Thoracic aorta (tissue), 2 donors: ENCODE measurements around the gene ALDH3B1. TPM values are rescaled to one million over a fixed set of nuclear protein-coding genes. Genes with fewer than 3 reads are reported as not detected.

Experiments used
- ATAC-seq: fragments of 150-250 bp; one replicate; pipeline ENCODE4 v1.8.0; 2017; ENCODE audit warnings: low read depth; ENCODE audit not compliant: insufficient number of reproducible peaks, low FRiP score
- DNase-seq: peaks from one replicate; pipeline ENCODE4 v3.0.0-alpha.2; 2020; ENCODE audit warnings: low spot score
- H3K27ac ChIP-seq, 2 donors: fragments of 200-600 bp; sonication (generic); 1 replicate in 1 of 2; 2 replicates in 1 of 2; pipeline ENCODE4 v1.5.1; 2016; ENCODE audit warnings: mild to moderate bottlenecking in 2 of 2, moderate library complexity in 2 of 2
- H3K27me3 ChIP-seq: fragments of 200-600 bp; sonication (generic); replicated peaks from 2 replicates; pipeline ENCODE4 v1.6.0; 2016; ENCODE audit warnings: mild to moderate bottlenecking; ENCODE audit not compliant: insufficient read depth
- H3K36me3 ChIP-seq: fragments of 200-600 bp; sonication (generic); one replicate; pipeline ENCODE4 v1.5.1; 2016
- H3K4me1 ChIP-seq, 2 donors: fragments of 200-600 bp; sonication (generic); 1 replicate in 1 of 2; 2 replicates in 1 of 2; pipeline versions ENCODE4 v1.5.1 to v1.6.0; 2016; ENCODE audit warnings: low read depth in 2 of 2, mild to moderate bottlenecking in 1 of 2; ENCODE audit not compliant: control insufficient read depth in 1 of 2
- H3K4me3 ChIP-seq: fragments of 200-600 bp; sonication (generic); 2 replicates; pipeline ENCODE4 v1.5.1; 2016; ENCODE audit warnings: mild to moderate bottlenecking
- H3K9me3 ChIP-seq: fragments of 200-600 bp; sonication (generic); 2 replicates; pipeline ENCODE4 v1.5.1; 2016
- total RNA-seq, 2 donors: library from RNA; depleted of rRNA; stranded (reverse); fragments of >200 nt; gene quantifications; one replicate each; pipeline versions ENCODE4 v1.1.0 to v1.2.3, GENCODE V29; 2016
- TF ChIP-seq, protein P1 (sequence below): fragments of 200-600 bp; sonication (generic); IDR thresholded peaks from one replicate; pipeline ENCODE4 v1.5.1; 2019; ENCODE audit warnings: antibody characterized with exemption

ALDH3B1 gene
- total RNA-seq, 2 donors from 2014 or later: 17.6 to 24.2 TPM

DNA sequence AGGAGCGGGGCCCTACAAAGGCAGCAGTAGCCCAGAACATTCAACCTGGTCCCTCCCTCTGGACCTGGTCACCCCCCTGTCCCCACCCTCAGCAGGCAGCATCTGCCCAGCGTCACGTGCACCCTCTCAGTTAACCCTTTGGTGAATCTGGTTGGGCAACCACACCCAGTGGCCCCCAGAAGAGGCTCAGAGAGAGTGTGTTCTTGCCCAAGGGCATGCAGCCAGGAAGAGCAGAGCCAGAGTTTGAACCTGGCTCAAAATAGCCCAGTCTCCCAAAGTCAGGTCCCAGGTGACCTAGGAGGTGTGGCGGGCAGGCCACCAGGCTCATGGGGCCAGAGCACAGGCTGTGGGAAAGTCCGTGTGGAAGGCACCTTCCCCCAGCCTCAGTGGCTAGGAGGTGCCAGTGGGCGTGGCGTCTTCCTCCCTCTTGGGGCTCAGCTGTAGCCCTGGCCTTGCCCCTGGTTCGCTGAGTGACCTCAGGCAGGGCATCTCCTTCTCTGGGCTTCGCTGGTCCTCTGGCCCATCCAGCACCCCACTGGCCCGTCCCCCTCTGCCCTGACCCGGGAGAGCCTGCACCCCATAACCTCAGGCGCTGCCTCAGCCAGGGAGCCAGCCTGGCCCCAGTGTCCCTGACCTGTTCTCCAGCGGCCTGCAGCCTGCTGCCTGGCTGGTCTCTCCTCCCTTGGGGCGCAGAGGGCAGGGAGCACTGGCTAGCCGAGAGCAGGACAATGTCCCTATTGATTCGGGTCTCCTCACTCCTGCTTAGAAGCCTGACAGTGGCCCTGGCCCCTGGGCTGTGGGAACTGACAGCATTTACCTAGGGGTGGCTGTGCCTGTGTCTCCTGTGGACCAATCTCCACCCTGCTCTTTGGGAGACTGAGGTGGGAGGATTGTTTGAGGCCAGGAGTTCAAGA is 7.0 kb downstream of the ALDH3B1 start:
- Histone ChIP-seq H3K36me3 (no peaks in the 10 kb centered on the region), H3K9me3 (no peaks in the 10 kb centered on the region), H3K4me3 (no peak overlapping the region), H3K27me3 (no peaks in the 10 kb centered on the region), H3K27ac (no peak overlapping the region), H3K4me1 (peaks cover 0 to 3% of the 10 kb centered on the region in 2 donors)
- no peak for ATAC-seq
- no peak for DNase-seq
- TF ChIP-seq, protein P1, sequence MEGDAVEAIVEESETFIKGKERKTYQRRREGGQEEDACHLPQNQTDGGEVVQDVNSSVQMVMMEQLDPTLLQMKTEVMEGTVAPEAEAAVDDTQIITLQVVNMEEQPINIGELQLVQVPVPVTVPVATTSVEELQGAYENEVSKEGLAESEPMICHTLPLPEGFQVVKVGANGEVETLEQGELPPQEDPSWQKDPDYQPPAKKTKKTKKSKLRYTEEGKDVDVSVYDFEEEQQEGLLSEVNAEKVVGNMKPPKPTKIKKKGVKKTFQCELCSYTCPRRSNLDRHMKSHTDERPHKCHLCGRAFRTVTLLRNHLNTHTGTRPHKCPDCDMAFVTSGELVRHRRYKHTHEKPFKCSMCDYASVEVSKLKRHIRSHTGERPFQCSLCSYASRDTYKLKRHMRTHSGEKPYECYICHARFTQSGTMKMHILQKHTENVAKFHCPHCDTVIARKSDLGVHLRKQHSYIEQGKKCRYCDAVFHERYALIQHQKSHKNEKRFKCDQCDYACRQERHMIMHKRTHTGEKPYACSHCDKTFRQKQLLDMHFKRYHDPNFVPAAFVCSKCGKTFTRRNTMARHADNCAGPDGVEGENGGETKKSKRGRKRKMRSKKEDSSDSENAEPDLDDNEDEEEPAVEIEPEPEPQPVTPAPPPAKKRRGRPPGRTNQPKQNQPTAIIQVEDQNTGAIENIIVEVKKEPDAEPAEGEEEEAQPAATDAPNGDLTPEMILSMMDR: no peak

DNA sequence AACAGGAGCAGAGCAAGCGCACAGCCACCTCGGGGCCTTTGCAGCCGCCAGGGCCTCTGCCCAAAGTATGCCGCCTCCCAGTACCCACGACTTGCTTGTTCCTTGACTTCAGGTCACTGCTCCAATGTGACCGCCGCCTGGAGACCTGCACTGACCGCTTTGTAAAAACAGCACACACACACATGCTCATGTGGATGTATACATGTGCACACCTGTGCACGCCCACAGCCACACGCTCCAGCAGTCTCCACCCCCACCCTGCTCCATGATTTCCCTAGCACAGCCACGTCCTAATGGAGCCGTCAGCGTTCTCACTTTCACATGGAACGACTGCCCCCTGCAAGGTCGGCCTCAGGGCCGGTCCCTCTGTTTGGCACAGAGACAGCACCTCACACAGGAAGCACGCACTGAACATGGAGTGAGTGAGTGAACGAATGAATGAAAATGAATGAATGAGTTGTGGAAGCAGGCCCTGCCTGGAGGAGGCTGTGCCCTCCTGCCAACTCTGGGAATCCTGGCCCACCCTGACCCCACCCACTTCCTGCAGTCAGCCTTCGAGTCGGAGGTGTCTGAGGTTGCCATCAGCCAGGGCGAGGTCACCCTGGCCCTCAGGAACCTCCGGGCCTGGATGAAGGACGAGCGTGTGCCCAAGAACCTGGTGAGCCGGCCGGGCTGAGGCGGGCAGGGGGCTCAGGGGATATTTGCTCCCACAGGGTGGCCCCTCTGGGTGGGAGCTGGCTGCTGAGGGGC is 8.0 kb downstream of the ALDH3B1 start:
- TF ChIP-seq, protein P1: no peak
- Histone ChIP-seq H3K36me3 (no peaks in the 10 kb centered on the region), H3K4me3 (no peak overlapping the region), H3K9me3 (no peaks in the 10 kb centered on the region), H3K27ac (no peak overlapping the region), H3K4me1 (no peaks in the 10 kb centered on the region), H3K27me3 (no peaks in the 10 kb centered on the region)
- DNase-seq (no peak), ATAC-seq (no peak)

DNA sequence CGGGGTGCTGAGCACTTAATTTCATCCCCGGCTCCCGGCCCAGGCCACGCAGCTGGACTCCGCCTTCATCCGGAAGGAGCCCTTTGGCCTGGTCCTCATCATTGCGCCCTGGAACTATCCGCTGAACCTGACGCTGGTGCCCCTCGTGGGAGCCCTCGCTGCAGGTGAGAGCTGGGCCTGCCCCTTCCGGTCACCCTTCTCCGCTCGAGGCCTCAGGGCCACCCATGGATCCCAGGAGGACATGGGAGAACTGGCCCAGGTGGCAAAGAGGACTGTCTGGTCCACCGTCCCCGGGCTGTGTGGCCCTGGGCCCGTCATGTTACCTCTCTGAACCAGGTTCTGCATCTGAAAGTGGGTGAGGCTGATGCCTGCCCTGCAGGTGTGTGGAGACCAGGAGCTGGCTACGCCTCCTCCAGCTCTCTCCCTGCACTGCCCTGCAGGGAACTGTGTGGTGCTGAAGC is 8.6 kb downstream of the ALDH3B1 start:
- TF ChIP-seq, protein P1: no peak
- Histone ChIP-seq H3K27ac (no peak overlapping the region), H3K36me3 (no peaks in the 10 kb centered on the region), H3K27me3 (no peaks in the 10 kb centered on the region), H3K4me3 (no peak overlapping the region), H3K4me1 (no peaks in the 10 kb centered on the region), H3K9me3 (no peaks in the 10 kb centered on the region)
- ATAC-seq (no peak), DNase-seq (no peak)

DNA sequence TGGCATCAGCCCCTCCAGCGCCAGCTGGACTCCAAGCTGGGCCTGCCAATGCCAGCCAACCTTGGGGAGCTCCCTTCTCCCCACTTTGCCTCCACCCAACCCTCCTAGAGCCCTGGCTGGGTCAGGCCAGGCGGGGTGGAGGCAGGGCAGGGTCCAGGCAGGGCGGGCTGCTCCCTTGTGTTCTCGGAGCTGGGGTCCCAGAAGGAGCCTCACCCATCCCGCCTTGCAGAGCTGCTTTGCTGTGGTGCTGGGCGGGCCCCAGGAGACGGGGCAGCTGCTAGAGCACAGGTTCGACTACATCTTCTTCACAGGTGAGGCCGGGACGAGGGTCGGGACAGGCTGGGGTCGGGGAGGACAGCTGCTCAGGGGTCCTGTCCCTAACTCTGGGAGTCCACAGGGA is 9.4 kb downstream of the ALDH3B1 start:
- Histone ChIP-seq H3K9me3 (no peaks in the 10 kb centered on the region), H3K4me1 (no peaks in the 10 kb centered on the region), H3K4me3 (no peak overlapping the region), H3K36me3 (no peaks in the 10 kb centered on the region), H3K27me3 (no peaks in the 10 kb centered on the region), H3K27ac (no peak overlapping the region)
- no peak for ATAC-seq
- DNase-seq: no peak
- TF ChIP-seq, protein P1: no peak

DNA sequence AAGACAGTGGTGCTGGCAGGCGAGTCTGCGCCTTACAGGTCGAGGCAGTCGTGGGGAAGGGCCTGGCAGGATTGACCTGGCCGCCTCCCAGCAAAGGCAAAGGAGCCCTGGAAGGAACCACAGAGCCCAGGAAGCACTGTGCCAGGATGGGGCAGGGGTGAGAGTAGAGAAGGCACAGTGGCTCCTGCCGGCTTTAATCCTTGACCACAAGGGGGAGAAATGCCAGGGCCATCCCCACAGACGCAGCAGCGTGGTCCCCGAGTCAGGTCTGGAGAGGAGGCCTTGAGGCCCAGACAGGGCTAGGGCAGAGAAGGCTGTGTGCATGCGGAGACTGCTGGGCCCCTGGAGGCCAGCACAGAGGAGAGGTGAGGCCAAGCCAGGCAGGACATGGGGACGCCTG is 10.4 kb downstream of the ALDH3B1 start:
- H3K27me3 ChIP-seq: no peaks in the 10 kb centered on the region
- no peak for ATAC-seq
- no peaks in the 10 kb centered on the region for H3K4me1 ChIP-seq
- TF ChIP-seq, protein P1: no peak
- no peaks in the 10 kb centered on the region for H3K9me3 ChIP-seq
- H3K27ac ChIP-seq: no peak overlapping the region
- no peak overlapping the region for H3K4me3 ChIP-seq
- DNase-seq: no peak
- H3K36me3 ChIP-seq: no peaks in the 10 kb centered on the region
